ENCODE measurements around the gene PEAK1.

Gene PEAK1

GRCh38 chr15:77419836-77420609 lies at the start of gene PEAK1:
PEAK1 (minus strand) TSS chr15:77420104; CDS start chr15:77181926, 238,178 bp downstream.
- intact Hi-C loops (cut with DNase I) = loop anchor here (1.0 to 5.0 kb wide), 2 partner anchors 77 to 122 kb away; no protein-coding TSS in a partner anchor
- DNase-seq = peak; percentile 97 to 100 (median 98)

GRCh38 chr15:77468896-77469295 lies 49.0 kb upstream of the PEAK1 start:
- intact Hi-C loops (cut with DNase I) = no loop called here
- no peak for DNase-seq

GRCh38 chr15:77466521-77466920 lies 46.6 kb upstream of the PEAK1 start:
- intact Hi-C loops (cut with DNase I) = no loop called here
- no peak for DNase-seq

GRCh38 chr15:77464129-77464865 lies 44.4 kb upstream of the PEAK1 start:
- no peak for DNase-seq
- intact Hi-C loops (cut with DNase I) = no loop called here

GRCh38 chr15:77461486-77461885 lies 41.6 kb upstream of the PEAK1 start:
- DNase-seq = no peak
- intact Hi-C loops (cut with DNase I) = no loop called here

- DNase-seq = no peak
- intact Hi-C loops (cut with DNase I) = no loop called here
These were observed 39.1 kb upstream of the PEAK1 start for GRCh38 chr15:77459031-77459430.

- intact Hi-C loops (cut with DNase I) = no loop called here
- no peak for DNase-seq
These were observed 38.0 kb upstream of the PEAK1 start for GRCh38 chr15:77457905-77458265.

GRCh38 chr15:77457191-77457904 lies 37.4 kb upstream of the PEAK1 start:
- intact Hi-C loops (cut with DNase I) = no loop called here
- no peak for DNase-seq

- intact Hi-C loops (cut with DNase I) = no loop called here
These were observed 36.8 kb upstream of the PEAK1 start for GRCh38 chr15:77456746-77457145.

GRCh38 chr15:77455696-77456321 lies 35.9 kb upstream of the PEAK1 start:
- DNase-seq = no peak
- intact Hi-C loops (cut with DNase I) = no loop called here

More at GRCh38 chr15:77456746-77457145, 36.8 kb upstream of the PEAK1 start:
- no peak for DNase-seq

GRCh38 chr15:77454951-77455350 lies 35.0 kb upstream of the PEAK1 start:
- intact Hi-C loops (cut with DNase I) = no loop called here
- DNase-seq = no peak

- no peak for DNase-seq
- intact Hi-C loops (cut with DNase I) = no loop called here
These were observed 34.4 kb upstream of the PEAK1 start for GRCh38 chr15:77454265-77454664.

GRCh38 chr15:77446840-77447390 lies 27.0 kb upstream of the PEAK1 start:
- DNase-seq = no peak
- intact Hi-C loops (cut with DNase I) = no loop called here

GRCh38 chr15:77440378-77440999 lies 20.6 kb upstream of the PEAK1 start:
- DNase-seq = no peak
- intact Hi-C loops (cut with DNase I) = no loop called here

- intact Hi-C loops (cut with DNase I) = no loop called here
- DNase-seq = no peak
These were observed 17.4 kb upstream of the PEAK1 start for GRCh38 chr15:77437264-77437663.

- intact Hi-C loops (cut with DNase I) = no loop called here
- DNase-seq = no peak
These were observed 16.9 kb upstream of the PEAK1 start for GRCh38 chr15:77436822-77437221.

- intact Hi-C loops (cut with DNase I) = no loop called here
- DNase-seq = no peak
These were observed 10.7 kb upstream of the PEAK1 start for GRCh38 chr15:77430652-77431051.

GRCh38 chr15:77430213-77430612 lies 10.3 kb upstream of the PEAK1 start:
- intact Hi-C loops (cut with DNase I) = no loop called here

GRCh38 chr15:77426871-77427270 lies 7.0 kb upstream of the PEAK1 start:
- DNase-seq = no peak
- intact Hi-C loops (cut with DNase I) = no loop called here

More at GRCh38 chr15:77430213-77430612, 10.3 kb upstream of the PEAK1 start:
- no peak for DNase-seq

GRCh38 chr15:77426377-77426776 lies 6.5 kb upstream of the PEAK1 start:
- intact Hi-C loops (cut with DNase I) = no loop called here
- no peak for DNase-seq

Data from posterior cingulate gyrus (tissue), 11 donors.